NCI-H2171 treated with DMSO at 0.1 percent for 48 hours (cell line): ENCODE measurements around the gene GCNT2.
"Not testable (repeated sequence)": the region's sequence is repeated elsewhere in the genome, so short reads cannot be mapped to it uniquely, and the experiment has no call there.

Experiments
- DNase-seq: peaks from one replicate; lab custom pipeline; 2025; lab: John Stamatoyannopoulos, UW

GCNT2 gene

GRCh38 chr6:10580570-10580969 is 59.4 kb downstream of the GCNT2 start:
- no peak for DNase-seq

GRCh38 chr6:10581402-10581801 is 60.3 kb downstream of the GCNT2 start:
- not testable (repeated sequence) for DNase-seq

DNA sequence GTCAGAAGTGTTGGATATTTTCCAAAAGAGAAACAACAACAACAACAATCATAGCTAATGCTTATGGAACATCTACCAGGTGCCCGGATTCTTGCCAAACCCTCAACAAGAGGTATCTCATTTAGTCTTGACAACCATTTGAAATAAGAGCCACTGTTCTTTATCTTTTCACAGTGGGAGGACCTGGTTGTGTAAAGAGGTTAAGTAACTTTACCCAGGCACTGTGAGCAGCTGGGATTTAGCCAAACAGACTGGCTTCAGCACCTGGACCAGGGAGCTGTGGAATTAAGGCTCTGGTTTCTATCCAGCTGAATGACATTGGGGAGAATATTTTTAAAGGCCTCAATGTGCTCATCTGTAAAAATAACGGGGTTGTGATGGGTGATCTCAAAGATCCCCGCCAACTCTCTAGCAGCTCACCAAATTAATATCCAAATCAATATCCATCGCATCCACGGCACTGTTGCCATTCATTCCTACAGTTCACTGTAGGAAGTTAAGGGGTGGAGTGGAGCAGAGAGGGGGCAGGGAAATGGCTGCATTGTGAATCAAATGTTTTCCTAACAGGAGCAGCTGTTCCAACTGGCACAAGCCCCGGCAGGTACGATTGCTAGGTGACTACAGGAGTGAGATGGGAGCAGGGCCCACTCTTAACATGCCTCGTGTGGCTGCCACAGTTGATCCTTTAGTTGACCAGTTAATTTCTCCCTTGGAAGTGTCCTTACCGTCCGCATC is 61.8 kb downstream of the GCNT2 start:
- peak; percentile 89 for DNase-seq

- DNase-seq: no peak
Observed at GRCh38 chr6:10583509-10583901, 62.4 kb downstream of the GCNT2 start.

- DNase-seq: no peak
Observed at GRCh38 chr6:10584607-10585006, 63.5 kb downstream of the GCNT2 start.

DNA sequence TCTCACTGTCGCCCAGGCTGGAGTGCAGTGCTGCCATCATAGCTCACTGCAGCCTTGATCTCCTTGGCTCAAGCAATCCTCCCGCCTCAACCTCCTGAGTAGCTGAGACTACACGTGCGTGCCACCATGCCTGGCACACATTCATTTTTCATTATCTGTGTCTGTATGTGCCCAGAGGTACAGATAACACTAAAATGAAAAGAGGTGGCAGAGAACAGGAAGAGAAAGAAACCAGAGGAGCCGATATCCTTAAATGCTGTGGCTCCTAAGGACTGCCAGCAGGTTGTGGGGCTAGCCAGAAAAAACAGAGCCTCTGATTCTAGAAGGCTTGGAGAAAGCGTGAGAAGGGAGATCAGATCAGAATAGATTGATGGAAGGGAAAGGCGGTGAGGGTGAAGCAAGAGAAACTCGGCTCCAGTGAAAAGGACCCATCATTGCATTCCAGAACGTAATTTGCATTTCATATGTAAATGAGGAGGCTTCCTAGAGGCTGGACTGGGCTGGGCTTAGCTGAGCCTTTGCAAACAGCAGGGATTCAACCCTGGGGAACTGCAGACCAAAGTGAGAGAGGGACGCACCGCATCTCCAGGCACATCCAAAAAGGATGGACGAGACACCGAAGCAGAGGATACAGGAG is 64.2 kb downstream of the GCNT2 start:
- no peak for DNase-seq

DNA sequence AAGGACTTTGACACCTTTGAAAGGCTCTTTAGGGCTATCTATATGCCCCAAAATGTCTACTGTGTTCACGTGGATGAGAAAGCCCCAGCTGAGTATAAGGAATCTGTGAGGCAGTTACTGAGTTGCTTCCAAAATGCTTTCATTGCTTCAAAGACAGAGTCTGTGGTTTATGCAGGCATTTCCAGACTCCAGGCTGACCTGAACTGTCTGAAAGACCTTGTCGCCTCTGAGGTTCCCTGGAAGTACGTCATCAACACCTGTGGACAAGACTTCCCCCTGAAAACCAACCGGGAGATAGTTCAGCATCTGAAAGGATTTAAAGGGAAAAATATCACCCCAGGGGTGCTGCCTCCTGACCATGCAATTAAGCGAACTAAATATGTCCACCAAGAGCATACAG is 65.2 kb downstream of the GCNT2 start:
- DNase-seq: no peak

- no peak for DNase-seq
Observed at GRCh38 chr6:10587656-10588406, 66.7 kb downstream of the GCNT2 start.

GRCh38 chr6:10588562-10589428 is 67.6 kb downstream of the GCNT2 start:
- DNase-seq: no peak

GRCh38 chr6:10589429-10589727 is 68.2 kb downstream of the GCNT2 start:
- DNase-seq: no peak

DNA sequence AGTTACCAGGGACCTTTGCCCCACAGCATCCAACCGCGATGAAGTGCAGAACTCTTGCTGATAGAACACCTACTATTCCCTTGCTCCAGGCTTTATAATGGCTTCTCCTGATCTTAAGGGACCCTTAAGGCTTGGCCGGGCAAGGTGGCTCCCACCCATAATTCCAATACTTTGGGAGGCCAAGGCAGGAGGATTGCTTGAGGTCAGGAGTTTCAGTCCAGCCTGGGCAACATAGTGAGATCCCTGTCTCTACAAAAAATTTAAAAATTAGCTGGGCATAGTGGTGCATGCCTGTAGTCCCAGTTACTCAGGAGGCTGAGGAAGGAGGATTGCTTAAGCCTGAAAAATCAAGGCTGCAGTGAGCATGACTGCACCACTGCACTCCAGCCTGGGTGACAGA is 68.8 kb downstream of the GCNT2 start:
- DNase-seq: no peak

DNA sequence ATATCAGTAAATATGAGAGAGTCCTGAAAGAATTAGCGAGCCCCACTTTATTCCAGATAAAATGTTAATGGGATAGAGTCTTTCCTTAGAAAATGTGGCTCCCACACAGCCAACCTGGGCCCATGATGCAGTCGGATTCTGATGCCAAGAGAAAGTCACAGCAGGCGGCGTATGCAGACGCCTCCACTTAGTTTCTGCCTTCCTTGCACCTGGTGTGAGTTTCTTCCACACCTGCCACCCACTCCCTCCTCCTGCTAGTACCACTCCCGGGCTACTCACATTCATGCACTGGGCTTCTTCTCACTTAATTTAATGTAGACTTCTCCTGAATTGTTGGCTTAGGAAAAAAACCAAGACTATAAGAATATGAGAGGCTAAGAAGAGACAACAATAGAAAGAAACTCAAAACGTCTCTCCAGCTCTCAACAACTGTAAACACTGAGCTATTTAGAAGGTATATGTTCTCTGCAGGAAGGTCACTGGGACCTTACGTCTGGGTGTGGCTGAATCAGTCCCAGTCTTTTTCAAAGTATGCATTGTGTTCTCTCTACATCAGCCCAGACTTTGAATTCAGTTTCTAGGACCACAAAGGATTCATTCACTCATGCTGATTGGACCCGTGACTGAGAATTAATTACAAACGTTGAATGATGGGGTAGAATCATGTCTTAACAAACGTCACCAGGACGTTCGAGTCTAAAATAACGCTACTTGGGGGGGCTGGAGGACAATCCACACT is 70.4 kb downstream of the GCNT2 start:
- peak; percentile 1 for DNase-seq

DNA sequence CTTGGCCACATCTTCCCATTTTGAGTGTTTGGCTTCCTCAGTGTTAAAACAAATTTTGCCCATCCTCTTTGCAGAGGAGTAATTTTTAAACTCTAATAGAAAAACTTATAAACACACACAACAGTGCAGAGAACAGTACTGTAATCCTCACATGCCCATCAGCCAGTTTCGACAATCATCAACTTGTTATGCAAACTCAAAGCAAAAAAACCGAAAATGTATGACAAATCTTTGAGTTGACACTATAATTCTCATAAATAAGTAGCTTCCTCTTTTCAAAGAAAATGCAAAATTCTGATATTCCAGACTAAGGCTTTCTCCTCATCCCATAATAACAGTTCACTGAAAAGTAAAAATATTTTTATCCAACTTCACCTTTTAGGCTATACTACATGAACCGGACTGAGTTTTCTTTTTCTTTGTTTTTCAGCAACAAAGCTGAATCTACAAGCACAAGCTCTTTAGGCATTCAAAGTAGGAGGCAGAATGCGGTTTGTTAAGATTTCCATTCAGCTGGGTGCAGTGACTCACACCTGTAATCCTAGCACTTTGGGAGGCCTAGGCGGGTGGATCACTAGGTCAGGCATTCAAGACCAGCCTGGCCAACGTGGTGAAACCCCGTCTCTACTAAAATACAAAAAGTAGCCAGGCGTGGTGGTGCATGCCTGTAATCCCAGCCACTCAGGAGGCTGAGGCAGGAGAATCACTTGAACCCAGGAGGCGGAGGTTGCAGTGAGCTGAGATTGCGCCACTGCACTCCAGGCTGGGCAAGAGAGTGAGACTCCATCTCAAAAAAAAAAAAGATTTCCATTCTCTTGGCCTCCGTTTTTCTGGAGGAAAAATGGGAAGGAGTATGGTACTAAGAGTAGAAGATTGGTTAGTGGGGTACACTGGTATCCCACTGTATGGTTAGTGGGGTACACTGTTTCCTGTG is 74.8 kb downstream of the GCNT2 start:
- no peak for DNase-seq

DNA sequence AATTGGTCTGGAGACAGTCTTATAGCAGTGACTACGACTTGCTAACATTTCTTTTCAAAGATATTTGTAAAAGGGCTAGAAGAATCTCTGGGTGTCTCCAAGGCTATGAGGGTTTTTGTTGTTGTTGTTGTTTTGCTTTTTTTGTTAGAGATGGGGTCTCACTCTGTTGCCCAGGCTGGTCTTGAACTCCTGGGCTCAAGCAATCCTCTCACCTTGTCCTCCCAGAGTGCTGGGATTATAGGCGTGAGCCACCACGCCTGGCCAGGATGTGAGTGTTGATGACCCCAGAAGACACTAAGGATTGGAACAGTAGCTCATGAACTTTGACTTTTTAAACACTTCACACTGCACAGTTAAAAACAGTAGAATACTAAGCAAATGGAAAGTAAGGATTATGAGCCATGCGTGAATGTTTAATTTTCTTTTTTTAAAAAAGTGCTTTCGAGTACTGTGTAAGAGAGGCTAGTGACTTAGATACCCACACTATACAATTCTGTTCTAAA is 76.4 kb downstream of the GCNT2 start:
- DNase-seq: no peak

DNA sequence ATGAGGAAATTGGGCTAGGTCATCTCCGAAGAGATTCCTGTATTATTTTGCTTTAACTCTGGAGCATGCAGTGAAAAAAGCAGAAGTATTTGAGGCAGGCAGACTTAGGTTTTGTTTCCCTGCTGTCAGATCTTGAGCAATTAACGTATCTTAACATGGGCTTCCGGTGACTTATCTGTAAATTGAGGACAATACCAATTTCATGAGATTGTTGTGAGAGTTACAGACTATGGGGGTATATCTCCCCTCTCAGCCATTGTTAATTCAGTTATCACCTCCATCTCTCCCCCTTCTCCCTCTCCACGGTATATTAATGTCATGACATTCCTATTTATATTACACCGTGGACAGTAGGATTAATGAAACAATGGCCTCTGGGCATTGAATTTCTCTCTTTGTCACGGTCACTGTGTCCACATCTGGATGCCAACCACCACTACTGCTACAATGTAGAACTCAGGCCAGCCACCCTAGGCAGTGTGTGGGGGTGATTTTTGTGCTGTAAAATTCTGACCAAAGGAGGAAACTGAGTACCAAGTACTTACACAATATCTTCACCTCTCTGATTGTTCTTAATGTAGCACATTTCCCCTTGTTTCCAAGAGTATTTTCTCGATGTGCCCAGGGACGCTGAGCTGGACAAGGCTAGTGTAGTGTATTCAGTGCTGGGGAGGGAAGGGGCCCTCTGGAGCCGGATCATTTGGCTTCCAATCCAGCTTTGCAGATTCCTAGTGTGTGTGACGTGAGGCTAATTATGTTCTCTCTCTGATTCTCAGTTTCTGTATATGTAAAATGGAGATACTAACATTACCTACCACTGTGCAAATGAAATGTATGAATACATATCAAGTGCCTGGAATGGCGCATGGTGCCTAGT is 77.2 kb downstream of the GCNT2 start:
- DNase-seq: no peak

DNA sequence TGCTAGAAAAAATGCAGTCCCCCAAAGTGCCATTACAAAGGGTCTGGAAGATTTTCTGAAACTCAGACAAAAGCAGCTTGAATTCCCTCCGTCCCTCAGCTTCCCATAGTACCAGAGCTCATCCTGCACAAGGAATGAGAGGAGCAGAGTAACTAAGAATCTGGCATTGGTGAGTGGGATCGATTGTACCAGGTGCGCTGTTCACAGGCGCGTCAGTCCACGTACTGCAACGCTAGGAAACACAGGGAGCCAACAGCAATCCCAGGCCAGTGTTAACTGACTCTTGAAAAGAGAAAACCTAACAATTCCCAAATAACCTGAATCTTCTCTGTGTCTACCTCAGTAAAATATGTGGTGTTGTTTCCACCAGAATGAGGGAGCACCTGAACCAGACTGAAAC is 77.9 kb downstream of the GCNT2 start:
- DNase-seq: no peak

- not testable (repeated sequence) for DNase-seq
Observed at GRCh38 chr6:10600681-10601080, 79.5 kb downstream of the GCNT2 start.

DNA sequence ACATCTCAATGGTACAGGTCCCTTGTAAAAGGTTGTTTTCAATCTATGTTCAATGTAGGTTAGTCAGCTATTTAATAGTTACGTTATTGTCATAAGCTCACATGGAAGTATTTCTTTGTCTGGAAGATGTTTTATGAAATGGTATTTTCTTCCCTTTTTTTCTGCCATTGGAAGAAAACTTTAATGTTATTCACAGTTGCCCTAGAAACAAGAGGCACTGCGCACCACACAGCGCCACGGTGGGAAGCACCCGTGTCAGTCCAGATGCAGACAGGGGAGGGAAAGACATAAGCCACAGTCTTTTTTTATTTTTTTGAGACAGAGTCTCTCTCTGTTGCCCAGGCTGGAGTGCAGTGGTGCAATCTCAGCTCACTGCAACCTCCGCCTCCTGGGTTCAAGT is 82.1 kb downstream of the GCNT2 start:
- DNase-seq: no peak

- no peak for DNase-seq
Observed at GRCh38 chr6:10609038-10609437, 87.9 kb downstream of the GCNT2 start.
